CD4-positive, alpha-beta memory T cell (primary cell): ENCODE data around the gene COBL. TPM values are rescaled to one million over a fixed set of nuclear protein-coding genes. Genes with fewer than 3 reads are reported as not detected.

Experiments
- CTCF ChIA-PET: fragments of 350-600 bp; sonication (Branson Sonifier 250); formaldehyde crosslinking; loops from one replicate; lab custom pipeline; 2021; ENCODE audit warnings: inconsistent platforms; ENCODE audit not compliant: partially characterized antibody; lab: Charles Lee
- POLR2A ChIA-PET: fragments of 350-600 bp; sonication (Branson Sonifier 250); formaldehyde crosslinking; loops from one replicate; lab custom pipeline; 2021; ENCODE audit not compliant: partially characterized antibody; lab: Charles Lee
- DNase-seq, 5 donors: peaks; one replicate each; pipeline versions ENCODE4 v3.0.0 to v3.0.0-alpha.2; 2020 to 2022; ENCODE audit warnings: mixed read lengths in 1 of 5
- H3K27ac ChIP-seq: one replicate; pipeline ENCODE4 v1.7.0; 2013; ENCODE audit warnings: low read depth, low read length
- H3K27me3 ChIP-seq: 2 replicates; pipeline ENCODE4 v1.7.0; 2013; ENCODE audit warnings: mild to moderate bottlenecking, low read length, moderate library complexity; ENCODE audit not compliant: insufficient read depth
- H3K36me3 ChIP-seq: 2 replicates; pipeline ENCODE4 v1.7.0; 2013; ENCODE audit warnings: mild to moderate bottlenecking, low read length, moderate library complexity; ENCODE audit not compliant: insufficient read depth
- H3K4me1 ChIP-seq: 2 replicates; pipeline ENCODE4 v1.7.0; 2013; ENCODE audit warnings: mild to moderate bottlenecking, low read length, moderate library complexity; ENCODE audit not compliant: insufficient read depth
- H3K4me3 ChIP-seq, 2 donors: one replicate each; pipeline ENCODE4 v1.7.0; 2013; ENCODE audit warnings: low read length in 2 of 2, mild to moderate bottlenecking in 1 of 2
- H3K9me3 ChIP-seq, 2 donors: one replicate each; pipeline ENCODE4 v1.7.0; 2013; ENCODE audit warnings: low read length in 2 of 2, control low read depth in 1 of 2; ENCODE audit not compliant: control insufficient read depth in 1 of 2
- H3K27ac Mint-ChIP-seq, 7 donors: one replicate each; pipeline ENCODE4 v1.8.0; 2020 to 2021; ENCODE audit warnings: mixed read lengths in 7 of 7, mild to moderate bottlenecking in 6 of 7, inconsistent platforms in 3 of 7, moderate library complexity in 3 of 7
- H3K27me3 Mint-ChIP-seq, 2 donors: one replicate each; pipeline ENCODE4 v1.8.0; 2020 to 2021; ENCODE audit warnings: mixed read lengths in 2 of 2
- H3K36me3 Mint-ChIP-seq, 2 donors: one replicate each; pipeline ENCODE4 v1.8.0; 2020 to 2021; ENCODE audit warnings: mixed read lengths in 2 of 2, inconsistent platforms in 1 of 2, mild to moderate bottlenecking in 1 of 2
- H3K4me1 Mint-ChIP-seq, 4 donors: one replicate each; pipeline ENCODE4 v1.8.0; 2020 to 2021; ENCODE audit warnings: mixed read lengths in 4 of 4, mild to moderate bottlenecking in 1 of 4
- H3K4me3 Mint-ChIP-seq, 8 donors: one replicate each; pipeline ENCODE4 v1.8.0; 2020 to 2021; ENCODE audit warnings: mixed read lengths in 8 of 8, mild to moderate bottlenecking in 7 of 8, moderate library complexity in 6 of 8, inconsistent platforms in 3 of 8
- H3K9me3 Mint-ChIP-seq, 8 donors: one replicate each; pipeline ENCODE4 v1.8.0; 2020 to 2021; ENCODE audit warnings: mixed read lengths in 8 of 8, mild to moderate bottlenecking in 5 of 8, inconsistent platforms in 3 of 8, moderate library complexity in 1 of 8
- intact Hi-C: fragments of 100-400 bp; cut with micrococcal nuclease; formaldehyde crosslinking; loops from one replicate; pipeline ENCODE4 v1.15.1; 2023
- polyA plus RNA-seq, 2 donors: library from polyadenylated mRNA; unstranded; fragments of 300-500 nt; fragmentation: Illumina TruSeq; gene quantifications; one replicate each; pipeline ENCODE4 v1.2.3, GENCODE V29; 2021
- total RNA-seq, 2 experiments: library from RNA; stranded (reverse); gene quantifications; one replicate each; pipeline ENCODE4 v1.2.3, GENCODE V29; 2021

COBL gene
- total and polyA plus RNA-seq, 4 experiments from 2014 or later = not detected

DNA sequence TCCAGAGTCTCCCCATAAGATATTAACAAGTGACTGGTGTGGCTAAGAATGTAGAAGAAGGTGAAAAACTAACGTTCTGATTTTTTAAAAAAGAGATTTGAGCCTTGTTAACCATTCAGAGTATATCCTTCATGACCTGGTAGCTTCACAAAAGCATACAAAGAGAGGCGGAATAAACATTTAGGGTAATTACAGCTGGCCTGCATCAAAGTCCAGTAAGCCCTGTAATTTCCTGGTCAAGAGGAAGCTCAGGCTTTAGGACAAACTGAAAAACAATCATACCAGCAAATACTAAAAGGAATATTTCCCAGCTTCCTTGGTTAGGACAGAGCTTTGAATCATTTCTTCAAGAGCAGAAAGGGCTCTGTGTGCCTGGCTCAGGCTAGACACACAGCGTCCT, 165.2 kb downstream of the COBL start:
- H3K4me1 Mint-ChIP-seq = no peaks in the 10 kb centered on the region
- Histone ChIP-seq H3K36me3 (no peaks in the 10 kb centered on the region), H3K4me1 (no peaks in the 10 kb centered on the region), H3K27ac (no peak overlapping the region), H3K27me3 (no peaks in the 10 kb centered on the region), H3K4me3 (no peak overlapping the region), H3K9me3 (no peaks in the 10 kb centered on the region)
- no peak overlapping the region for H3K27ac Mint-ChIP-seq
- no peak overlapping the region for H3K4me3 Mint-ChIP-seq
- H3K9me3 Mint-ChIP-seq = peaks cover 0 to 19% (median 16%) of the 10 kb centered on the region in 8 donors
- ChIA-PET POLR2A (no interaction called here), CTCF (interaction anchor here (2.6 to 6.7 kb wide), 2 partner anchors 10 to 11 kb away, joined by 18 to 89 read pairs; no protein-coding TSS in a partner anchor)
- no peaks in the 10 kb centered on the region for H3K36me3 Mint-ChIP-seq
- DNase-seq = no peak
- H3K27me3 Mint-ChIP-seq = peaks cover 10% of the 10 kb centered on the region in 2 donors
- intact Hi-C loops = no loop called here

DNA sequence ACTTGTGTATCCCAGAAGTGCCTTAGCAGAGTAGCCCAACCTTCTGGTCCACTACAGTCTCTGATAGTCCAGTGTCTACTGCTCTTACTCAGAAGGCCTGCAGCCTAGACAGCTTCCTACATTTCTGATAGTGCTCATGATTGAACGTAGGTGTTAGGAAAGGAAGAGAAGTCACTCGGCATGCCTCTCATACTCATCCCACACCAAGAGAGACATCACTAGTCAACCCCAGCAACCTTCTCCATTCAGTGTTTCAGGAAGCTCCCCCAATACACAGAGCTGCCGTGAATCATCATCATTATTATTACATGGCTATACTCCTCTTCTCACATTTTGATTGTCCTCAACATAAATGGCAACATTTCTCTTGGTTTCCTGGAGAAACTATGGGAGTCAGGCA, 166.4 kb downstream of the COBL start:
- Mint-ChIP-seq H3K4me3 (no peak overlapping the region), H3K27ac (no peak overlapping the region), H3K36me3 (no peaks in the 10 kb centered on the region), H3K9me3 (peaks cover 0 to 19% (median 17%) of the 10 kb centered on the region in 8 donors), H3K27me3 (peaks cover 7 to 10% of the 10 kb centered on the region in 2 donors), H3K4me1 (no peaks in the 10 kb centered on the region)
- H3K4me1 ChIP-seq = no peaks in the 10 kb centered on the region
- CTCF ChIA-PET = interaction anchor here (6.7 kb wide), 1 partner anchor 12 kb away, joined by 89 read pairs; no protein-coding TSS in a partner anchor
- POLR2A ChIA-PET = no interaction called here
- DNase-seq = no peak
- intact Hi-C loops = no loop called here
- no peaks in the 10 kb centered on the region for H3K9me3 ChIP-seq
- H3K27me3 ChIP-seq = no peaks in the 10 kb centered on the region
- H3K4me3 ChIP-seq = no peak overlapping the region
- H3K27ac ChIP-seq = no peak overlapping the region
- no peaks in the 10 kb centered on the region for H3K36me3 ChIP-seq

DNA sequence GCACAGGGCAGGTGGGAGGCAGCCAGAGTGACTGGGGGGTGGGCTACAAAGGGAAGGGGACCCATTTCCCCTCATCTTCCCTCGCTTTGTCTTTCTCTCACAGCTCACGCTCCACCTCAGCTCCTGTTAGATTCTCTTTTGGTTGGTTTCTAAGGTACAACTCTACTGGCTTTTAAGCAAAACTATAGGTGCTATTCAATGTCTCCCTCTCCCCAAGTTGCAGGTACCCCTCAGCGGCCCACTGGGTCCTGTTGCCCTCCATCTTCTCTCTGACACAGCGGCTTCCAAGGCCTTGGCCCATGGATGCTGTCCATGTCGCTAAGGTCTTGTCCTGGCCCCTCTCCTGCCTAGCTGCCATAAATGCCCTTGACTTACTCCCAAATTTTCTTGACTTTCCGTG, 168.4 kb downstream of the COBL start:
- DNase-seq = no peak
- intact Hi-C loops = no loop called here
- H3K27me3 Mint-ChIP-seq = peaks cover 9 to 10% of the 10 kb centered on the region in 2 donors

DNA sequence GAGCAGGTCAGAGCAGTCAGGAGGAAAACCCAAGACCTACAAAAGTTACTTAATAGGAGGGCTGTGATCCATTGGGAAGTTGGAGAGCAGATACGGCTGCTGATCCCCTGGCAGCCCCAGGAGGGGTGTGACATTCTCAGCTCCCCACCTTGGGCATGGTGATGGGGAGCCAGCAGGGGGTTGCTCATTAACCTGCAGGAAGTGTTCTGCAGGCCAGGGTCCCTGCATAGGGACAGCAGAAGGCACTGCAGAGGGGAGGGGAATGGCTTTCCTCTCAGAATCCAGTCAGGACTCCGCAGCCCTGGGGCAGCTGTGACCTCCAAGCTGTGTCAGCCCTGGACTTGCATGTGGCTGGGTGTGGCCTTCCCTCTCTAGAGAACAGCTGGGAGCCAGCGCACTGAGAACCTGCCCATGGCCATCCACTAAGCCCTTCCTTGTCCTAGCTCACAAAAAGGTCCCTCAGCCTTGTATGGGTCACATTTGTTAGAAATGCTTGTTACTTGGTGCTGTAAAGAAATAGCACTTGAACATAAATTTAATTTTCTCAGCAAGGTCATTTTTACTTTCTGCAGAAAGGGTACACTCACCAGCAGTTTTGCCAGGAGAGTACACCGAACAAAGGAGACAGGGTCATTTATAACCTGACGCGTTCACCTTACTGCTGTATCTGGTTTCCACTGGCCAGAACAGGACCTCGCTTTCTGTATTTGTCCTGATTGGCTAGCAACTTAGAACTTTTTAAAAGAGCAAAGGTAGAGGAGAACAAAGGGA, 169.6 kb downstream of the COBL start:
- Histone ChIP-seq H3K27me3 (no peaks in the 10 kb centered on the region), H3K4me1 (no peaks in the 10 kb centered on the region), H3K9me3 (no peaks in the 10 kb centered on the region), H3K27ac (no peak overlapping the region), H3K36me3 (no peaks in the 10 kb centered on the region), H3K4me3 (no peak overlapping the region)
- Mint-ChIP-seq H3K27me3 (peaks cover 8 to 13% of the 10 kb centered on the region in 2 donors), H3K27ac (no peak overlapping the region), H3K4me3 (no peak overlapping the region), H3K4me1 (no peaks in the 10 kb centered on the region), H3K9me3 (peaks cover 0 to 20% (median 17%) of the 10 kb centered on the region in 8 donors), H3K36me3 (no peaks in the 10 kb centered on the region)
- intact Hi-C loops = no loop called here
- DNase-seq = no peak
- CTCF ChIA-PET = interaction anchor here (2.6 kb wide), 1 partner anchor 13 kb away, joined by 13 read pairs; no protein-coding TSS in a partner anchor
- POLR2A ChIA-PET = no interaction called here

More for the DNA sequence above, 168.4 kb downstream of the COBL start:
- Mint-ChIP-seq H3K9me3 (peaks cover 0 to 20% (median 17%) of the 10 kb centered on the region in 8 donors), H3K27ac (no peak overlapping the region), H3K4me1 (no peaks in the 10 kb centered on the region), H3K4me3 (no peak overlapping the region), H3K36me3 (no peaks in the 10 kb centered on the region)
- Histone ChIP-seq H3K4me1 (no peaks in the 10 kb centered on the region), H3K27ac (no peak overlapping the region), H3K9me3 (no peaks in the 10 kb centered on the region), H3K4me3 (no peak overlapping the region), H3K27me3 (no peaks in the 10 kb centered on the region), H3K36me3 (no peaks in the 10 kb centered on the region)
- POLR2A ChIA-PET = no interaction called here
- CTCF ChIA-PET = interaction anchor here (1.1 to 2.6 kb wide), 2 partner anchors 10 to 12 kb away, joined by 3 to 13 read pairs; no protein-coding TSS in a partner anchor

DNA sequence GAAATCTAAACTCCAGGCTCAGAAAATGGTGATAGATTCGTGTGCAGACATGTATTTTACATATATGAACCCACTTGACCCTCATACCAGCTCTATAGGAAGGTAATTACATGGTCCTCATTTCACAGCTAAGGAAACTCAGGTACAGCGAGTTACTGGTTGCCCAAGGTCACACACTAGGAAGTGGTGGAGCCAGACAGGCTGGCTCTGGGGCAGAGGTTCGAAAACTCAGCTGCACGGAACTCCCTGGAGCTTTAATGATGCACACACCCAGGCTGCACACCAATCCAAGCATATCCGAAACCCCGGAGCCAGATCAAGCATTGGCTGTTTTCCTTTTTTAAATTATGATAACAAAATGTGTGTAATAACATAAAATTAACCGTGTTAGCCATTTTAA, 172.4 kb downstream of the COBL start:
- peaks cover 2 to 5% of the 10 kb centered on the region in 2 donors for H3K27me3 Mint-ChIP-seq
- Histone ChIP-seq H3K36me3 (no peaks in the 10 kb centered on the region), H3K27me3 (no peaks in the 10 kb centered on the region), H3K27ac (no peak overlapping the region), H3K4me3 (no peak overlapping the region), H3K9me3 (no peaks in the 10 kb centered on the region), H3K4me1 (peaks cover 6% of the 10 kb centered on the region)
- peaks cover 0 to 19% (median 16%) of the 10 kb centered on the region in 8 donors for H3K9me3 Mint-ChIP-seq
- DNase-seq = no peak
- H3K4me1 Mint-ChIP-seq = peaks cover 6 to 15% (median 11%) of the 10 kb centered on the region in 4 donors
- no peak overlapping the region for H3K27ac Mint-ChIP-seq
- CTCF ChIA-PET = interaction anchor here (2.3 kb wide), 1 partner anchor 18 kb away, joined by 7 read pairs; no protein-coding TSS in a partner anchor
- intact Hi-C loops = loop anchor here (5.0 kb wide), 2 partner anchors 362 to 1052 kb away; partner anchors contain the start of genes GRB10 and ZPBP
- no peaks in the 10 kb centered on the region for H3K36me3 Mint-ChIP-seq
- POLR2A ChIA-PET = no interaction called here
- H3K4me3 Mint-ChIP-seq = no peak overlapping the region

DNA sequence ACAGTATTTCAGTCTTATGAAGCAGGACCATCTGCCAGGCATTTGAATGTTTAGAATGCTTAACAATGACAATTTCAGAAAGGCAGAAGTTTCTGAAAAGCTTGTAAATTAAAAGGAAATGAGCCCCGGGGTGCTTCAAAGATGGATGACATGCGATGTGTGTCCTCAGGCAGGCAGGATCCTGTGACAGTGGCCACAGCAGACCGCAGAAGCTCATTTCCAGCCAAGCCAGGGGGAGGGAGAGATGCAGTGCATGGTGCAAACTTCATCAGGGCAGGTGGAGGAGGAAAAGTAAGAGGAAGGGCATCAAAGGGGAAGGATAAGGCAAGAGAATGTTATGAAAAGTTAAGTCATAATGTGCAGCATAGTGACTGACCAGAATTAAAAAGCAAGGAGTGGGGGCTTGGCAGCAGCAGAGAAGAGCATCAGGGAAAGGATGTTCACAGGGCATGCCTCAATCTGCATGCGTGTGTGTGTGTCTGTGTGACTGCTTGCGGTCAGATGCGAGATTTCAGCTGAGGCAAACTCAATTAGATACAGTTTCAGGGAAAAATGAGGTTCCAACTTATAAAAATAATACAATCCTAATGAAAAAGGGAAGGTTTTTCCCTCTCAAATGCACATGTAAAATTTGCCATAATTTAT, 173.7 kb downstream of the COBL start:
- H3K27ac Mint-ChIP-seq = no peak overlapping the region
- H3K4me1 ChIP-seq = peaks cover 6% of the 10 kb centered on the region
- H3K27me3 Mint-ChIP-seq = peaks cover 2 to 5% of the 10 kb centered on the region in 2 donors
- no peak overlapping the region for H3K27ac ChIP-seq
- ChIA-PET POLR2A (no interaction called here), CTCF (interaction anchor here (0.9 to 4.3 kb wide), 5 partner anchors 10 to 675 kb away, joined by 3 to 63 read pairs (median 10); no protein-coding TSS in a partner anchor)
- peaks cover 0 to 10% (median 6%) of the 10 kb centered on the region in 8 donors for H3K9me3 Mint-ChIP-seq
- no peaks in the 10 kb centered on the region for H3K9me3 ChIP-seq
- H3K4me1 Mint-ChIP-seq = peaks cover 6 to 15% (median 11%) of the 10 kb centered on the region in 4 donors
- no peaks in the 10 kb centered on the region for H3K36me3 ChIP-seq
- intact Hi-C loops = loop anchor here (5.0 kb wide), 2 partner anchors 361 to 1051 kb away; partner anchors contain the start of genes GRB10 and ZPBP
- no peak overlapping the region for H3K4me3 ChIP-seq
- no peak for DNase-seq
- H3K36me3 Mint-ChIP-seq = no peaks in the 10 kb centered on the region
- H3K27me3 ChIP-seq = no peaks in the 10 kb centered on the region
- H3K4me3 Mint-ChIP-seq = no peak overlapping the region
